ENCODE data around the gene ABCC3. TPM values are rescaled to one million over a fixed set of nuclear protein-coding genes. Genes with fewer than 3 reads are reported as not detected.
A peak's percentile ranks its signal among the peaks of the same experiment; 100 is the strongest.

Gene ABCC3
- total and polyA plus RNA-seq, 2 of the 8 experiments (the other 6 are each of a cell fraction or from before 2014, with no cell fraction given) = 0.35 to 0.37 TPM

DNA sequence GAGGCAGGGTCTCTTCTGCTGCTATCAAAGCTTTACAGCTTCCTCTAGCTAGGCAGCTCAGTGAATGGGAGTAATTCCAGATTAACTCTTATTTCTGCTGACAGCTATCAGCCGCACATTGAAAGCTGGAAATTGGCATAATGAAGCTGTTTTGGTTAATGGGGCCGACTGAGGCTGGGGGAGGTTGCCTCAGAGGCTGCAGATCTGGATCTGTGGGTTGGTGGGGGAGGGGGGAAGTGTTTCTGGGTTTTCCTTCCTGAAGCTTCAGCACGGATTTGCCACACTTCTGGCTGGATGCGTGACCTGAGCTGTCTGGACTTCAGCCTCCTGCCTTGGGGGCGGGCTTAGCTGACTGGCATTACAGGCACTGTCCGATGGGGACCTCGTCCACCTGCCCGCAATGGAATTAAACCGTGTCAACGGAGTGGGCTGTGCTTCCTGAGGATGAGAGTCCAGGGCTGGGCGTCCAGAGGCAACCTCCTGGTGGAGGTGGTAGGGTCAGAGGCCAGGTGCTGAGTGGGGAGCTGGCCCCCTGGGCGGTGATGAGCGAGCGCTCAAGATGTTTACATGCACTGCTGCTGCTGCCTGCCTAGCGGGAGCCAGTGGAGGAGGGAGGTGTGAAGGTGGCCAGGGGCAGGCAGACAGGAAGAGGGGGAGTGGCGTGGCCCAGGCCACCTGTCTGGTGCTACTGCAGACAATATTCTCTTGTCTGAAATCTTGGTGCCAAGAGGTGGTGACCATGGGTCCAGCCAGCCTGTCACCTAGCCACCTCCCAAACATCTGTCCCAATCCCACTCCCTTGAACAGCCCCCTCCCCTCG, 6.7 kb upstream of the ABCC3 start:
- Histone ChIP-seq H4K8ac (ENCODE audit: extremely low read depth, insufficient read depth, low read length) (no peak overlapping the region), H4K5ac (ENCODE audit: insufficient read length, low read depth, low read length) (no peak overlapping the region), H4K91ac (replicated peaks; ENCODE audit: insufficient read length, low read length) (peak overlapping the region; percentile 72), H2BK20ac (ENCODE audit: low read length) (no peak overlapping the region), H4K20me1 (replicated peaks in 1 of 2; ENCODE audit: control insufficient read depth in 1 of 2, insufficient read depth in 2 of 2, low read length in 2 of 2) (no peaks in the 10 kb centered on the region), H2AFZ (ENCODE audit: low read length) (0 out of 2 replicates have a peak overlapping the region, but pooled peaks have one; percentile 63), H2BK15ac (ENCODE audit: low read length) (peak overlapping the region; percentile 88; the same call in 1 of the 2 replicates), H2BK12ac (ENCODE audit: low read depth, low read length) (peak overlapping the region; percentile 90; the same call in 1 of the 2 replicates), H3K9ac (replicated peaks in 1 of 4; ENCODE audit: extremely low read depth in 1 of 4, low read depth in 3 of 4, low read length in 3 of 4) (no peak overlapping the region), H3K79me1 (ENCODE audit: low read depth, low read length) (no peaks in the 10 kb centered on the region), H3K4me2 (ENCODE audit: insufficient read depth in 1 of 2, low read depth in 2 of 2, low read length in 2 of 2) (peak overlapping the region; percentile 60 to 61), H3K23me2 (ENCODE audit: low read depth, low read length) (no peaks in the 10 kb centered on the region; the same call in 1 of the 2 replicates), H3K4ac (replicated peaks; ENCODE audit: insufficient read length, low read depth, low read length) (no peak overlapping the region), H3K36me3 (ENCODE audit: control insufficient read depth in 2 of 4, insufficient read depth in 4 of 4, low read length in 3 of 4) (no peaks in the 10 kb centered on the region), H3K56ac (replicated peaks; ENCODE audit: insufficient read length, low read depth, low read length) (no peak overlapping the region), H3K27me3 (replicated peaks in 1 of 4; ENCODE audit: control insufficient read depth in 3 of 4, extremely low read depth in 1 of 4, insufficient read depth in 3 of 4, low read length in 3 of 4) (peaks cover 0 to 6% (median 2%) of the 10 kb centered on the region in 4 experiments; a peak in 5 of 7 replicates), H3K4me3 (ENCODE audit: extremely low read depth in 1 of 4, insufficient read depth in 2 of 4, low read depth in 3 of 4, low read length in 4 of 4) (peak overlapping the region in 2 of 4 experiments; percentile 5 to 44; a peak in 4 of 8 replicates), H3K23ac (ENCODE audit: insufficient read length) (no peak overlapping the region), H3K9me3 (ENCODE audit: insufficient read depth in 2 of 2, low read depth in 1 of 2, low read length in 1 of 2) (no peaks in the 10 kb centered on the region), H2AK5ac (ENCODE audit: low read depth, low read length) (no peak overlapping the region), H2BK120ac (replicated peaks; ENCODE audit: low read depth, low read length) (no peak overlapping the region), H3K18ac (ENCODE audit: extremely low read depth, low read length) (peak overlapping the region; percentile 24; the same call in 1 of the 2 replicates), H2BK5ac (ENCODE audit: low read depth, low read length) (peak overlapping the region; percentile 35; the same call in 1 of the 2 replicates), H3K14ac (ENCODE audit: insufficient read length) (no peak overlapping the region), H3K79me2 (ENCODE audit: control insufficient read depth in 1 of 2, insufficient read depth in 2 of 2, low read length in 2 of 2) (no peaks in the 10 kb centered on the region), H3K27ac (ENCODE audit: low read depth, low read length) (no peak overlapping the region), H3K4me1 (replicated peaks in 1 of 4; ENCODE audit: control insufficient read depth in 3 of 4, insufficient read depth in 4 of 4, low read length in 3 of 4) (peaks cover 0 to 30% (median 13%) of the 10 kb centered on the region in 4 experiments; a peak in 6 of 7 replicates)
- CTCF ChIA-PET (ENCODE audit: partially characterized antibody) = interaction anchor here (0.6 to 17.1 kb wide), 36 partner anchors 8 to 297 kb away, joined by 3 to 404 read pairs (median 5); partner anchors contain the start of genes ABCC3, CACNA1G, LRRC59 and SPATA20
- no peak for TF ChIP-seq CEBPB (IDR thresholded peaks at IDR 0.05; ENCODE audit: low read depth, low read length)
- TF ChIP-seq, protein P1, sequence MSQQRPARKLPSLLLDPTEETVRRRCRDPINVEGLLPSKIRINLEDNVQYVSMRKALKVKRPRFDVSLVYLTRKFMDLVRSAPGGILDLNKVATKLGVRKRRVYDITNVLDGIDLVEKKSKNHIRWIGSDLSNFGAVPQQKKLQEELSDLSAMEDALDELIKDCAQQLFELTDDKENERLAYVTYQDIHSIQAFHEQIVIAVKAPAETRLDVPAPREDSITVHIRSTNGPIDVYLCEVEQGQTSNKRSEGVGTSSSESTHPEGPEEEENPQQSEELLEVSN (IDR thresholded peaks at IDR 0.05) = peak; percentile 63; the same call in 1 of the 2 replicates
- FAIRE-seq (no peak), DNase-seq (ENCODE audit: low read depth in 1 of 2, low spot score in 2 of 2) (no peak)
- WGBS, 2 experiments (ENCODE audit: extremely low coverage in 1 of 2, insufficient coverage in 1 of 2, insufficient read length in 1 of 2, insufficient replicate concordance in 2 of 2, low coverage in 1 of 2, low lambda C conversion rate in 2 of 2, missing lambda C conversion rate in 1 of 2) = 29% methylated on average over 17 of the region's 17 CpGs; no CpG with 5 or more reads in 1 of the 2 experiments
- POLR2A ChIA-PET (ENCODE audit: partially characterized antibody) = interaction anchor here (0.9 to 1.5 kb wide), 3 partner anchors 66 to 90 kb away, joined by 3 to 4 read pairs (median 3); no protein-coding TSS in a partner anchor

All from H1 (cell line).